ENCODE data around the gene CSNK1G3. TPM values are rescaled to one million over a fixed set of nuclear protein-coding genes. Genes with fewer than 3 reads are reported as not detected.

Gene CSNK1G3
- total and polyA plus RNA-seq, 2 of the 4 experiments (the other 2 are of a cell fraction) = 16.4 to 26.2 TPM

- no peak overlapping the region for H2AK5ac ChIP-seq (ENCODE audit: low read depth, low read length)
- no peak overlapping the region for H2BK120ac ChIP-seq (ENCODE audit: low read depth, low read length)
- dilution Hi-C loops (cut with HindIII; ENCODE audit: low sequenced_read_pairs, unreplicated experiment) (no loop called here), in situ Hi-C loops (cut with MboI; ENCODE audit: low sequenced_read_pairs) (no loop called here), intact Hi-C loops (cut with micrococcal nuclease) (no loop called here)
- H3K79me1 ChIP-seq (ENCODE audit: low read depth in 1 of 2, low read length in 2 of 2) = peaks cover 18 to 42% of the 10 kb centered on the region in 2 experiments
- BruUV-seq (replicated peaks) = no TSS peak
- H4K5ac ChIP-seq (ENCODE audit: low read depth, low read length) = no peak overlapping the region
- H3K4me3 ChIP-seq (ENCODE audit: insufficient read depth, low read depth, low read length) = no peak overlapping the region
- no peak overlapping the region for H2AK9ac ChIP-seq (replicated peaks; ENCODE audit: low read depth, low read length, poor library complexity)
- no peak overlapping the region for H2BK5ac ChIP-seq (ENCODE audit: low read depth, low read length, poor library complexity, severe bottlenecking)
- H3K36me3 ChIP-seq (ENCODE audit: control insufficient read depth, insufficient read depth, low read length) = no peaks in the 10 kb centered on the region
- no peak overlapping the region for H4K91ac ChIP-seq (ENCODE audit: insufficient read depth, low read depth, low read length)
- no peak overlapping the region for H3K23ac ChIP-seq (ENCODE audit: low read depth, low read length)
- no peak overlapping the region for H3K9ac ChIP-seq (ENCODE audit: low read depth, low read length)
- H2BK20ac ChIP-seq (ENCODE audit: low read depth, low read length) = no peak overlapping the region
- no CpG with 5 or more reads among the region's 7 CpGs for WGBS, 2 experiments (ENCODE audit: extremely low coverage in 2 of 2, insufficient read length in 1 of 2)
- no peaks in the 10 kb centered on the region for H3K9me3 ChIP-seq (ENCODE audit: control insufficient read depth, insufficient read depth, low read length)
- H4K8ac ChIP-seq (ENCODE audit: low read depth in 2 of 2, low read length in 2 of 2) = no peak overlapping the region
- no peak for TF ChIP-seq RCOR1 (IDR thresholded peaks at IDR 0.05; ENCODE audit: insufficient replicate concordance, low read length)
- TF ChIP-seq FOS (IDR thresholded peaks at IDR 0.05; ENCODE audit: low read depth, low read length) = no peak
- no peak for TF ChIP-seq BHLHE40 (IDR thresholded peaks at IDR 0.05; ENCODE audit: low read depth, low read length)
- no peak for TF ChIP-seq NFE2L2 (IDR thresholded peaks at IDR 0.05; ENCODE audit: low read depth, low read length)
- TF ChIP-seq CTCF (conservative IDR thresholded peaks at IDR 0.05; ENCODE audit: low read depth, low read length) = no peak
- no peak for TF ChIP-seq MXI1 (IDR thresholded peaks at IDR 0.05; ENCODE audit: borderline replicate concordance, low read depth, low read length)
- no peak for TF ChIP-seq SMC3 (IDR thresholded peaks at IDR 0.05; ENCODE audit: low read depth, low read length)
- no peak overlapping the region for H3K56ac ChIP-seq (ENCODE audit: extremely low read depth, insufficient read depth, low read length)
- POLR2A ChIA-PET (ENCODE audit: unreplicated experiment) = no interaction called here
- no peak overlapping the region for H3K4ac ChIP-seq (ENCODE audit: low read depth, low read length)
- peaks cover 3% of the 10 kb centered on the region; the same call in 1 of the 2 replicates for H3K9me1 ChIP-seq (ENCODE audit: insufficient read depth, low read length)
- peaks cover 2% of the 10 kb centered on the region; the same call in 1 of the 2 replicates for H3K4me1 ChIP-seq (ENCODE audit: control insufficient read depth, insufficient read depth, low read length)
- CTCF ChIA-PET = interaction anchor here (1.1 kb wide), 1 partner anchor 117 kb away, joined by 4 read pairs; the partner anchor contains the start of gene CEP120
- no peak overlapping the region for H3K18ac ChIP-seq (ENCODE audit: low read depth, low read length)
- ATAC-seq (ENCODE audit: low read depth) = no peak
- no peak overlapping the region for H2AFZ ChIP-seq (replicated peaks; ENCODE audit: low read length, poor library complexity)
- no peak overlapping the region for H3K4me2 ChIP-seq (ENCODE audit: low read depth, low read length)
- H3K27me3 ChIP-seq (ENCODE audit: control insufficient read depth, insufficient read depth, low read length) = no peaks in the 10 kb centered on the region
- H3K14ac ChIP-seq (replicated peaks; ENCODE audit: low read depth, low read length) = no peak overlapping the region
- peaks cover 33% of the 10 kb centered on the region for H4K20me1 ChIP-seq (ENCODE audit: insufficient read depth, low read length)
- no peak overlapping the region for H2BK15ac ChIP-seq (ENCODE audit: low read depth, low read length)
- no peak overlapping the region for H3K27ac ChIP-seq (ENCODE audit: insufficient read depth, low read length)
- no peak for DNase-seq
Observed at GRCh38 chr5:123540534-123540933, 28.6 kb downstream of the CSNK1G3 start.

All from IMR-90 (cell line).